GM19455 (cell line): ENCODE data around the gene ZNF878.
A peak's percentile ranks its signal among the peaks of the same experiment; 100 is the strongest.

Experiments
- ATAC-seq: cut with Tn5 transposase; IDR thresholded peaks from one replicate; pipeline ENCODE4 v1.9.1; 2021; ENCODE audit not compliant: unreplicated experiment

Gene ZNF878

GRCh38 chr19:12035220-12036172, 17.3 kb downstream of the ZNF878 start, which contains the start of gene ZNF433:
TSS of gene ZNF433 (minus strand) at chr19:12035679. CDS start at chr19:12035539, 140 bp downstream.
- peak; percentile 75 for ATAC-seq

- no peak for ATAC-seq
These were observed 18.1 kb downstream of the ZNF878 start for GRCh38 chr19:12034620-12035019.

GRCh38 chr19:12034198-12034597, 18.6 kb downstream of the ZNF878 start:
- no peak for ATAC-seq

GRCh38 chr19:12015753-12016116, 37.0 kb downstream of the ZNF878 start:
- no peak for ATAC-seq

- no peak for ATAC-seq
These were observed 37.6 kb downstream of the ZNF878 start for GRCh38 chr19:12015015-12015752.

- ATAC-seq: no peak
These were observed 52.4 kb downstream of the ZNF878 start for GRCh38 chr19:12000152-12000981.

GRCh38 chr19:11995174-11995573, 57.6 kb downstream of the ZNF878 start:
- no peak for ATAC-seq
